HL-60 (cell line): ENCODE data around the gene COMMD1.

Experiments used
- DNase-seq, 2 experiments: peaks; one replicate each; pipeline ENCODE4 v3.0.0-alpha.2; 2010 to 2020; ENCODE audit warnings: low read depth in 1 of 2, low spot score in 1 of 2
- H3K27ac ChIP-seq: fragments of 250-450 bp; sonication (Bioruptor Pico); replicated peaks from 2 replicates; pipeline ENCODE4 v1.5.1; 2020; ENCODE audit warnings: mild to moderate bottlenecking, moderate library complexity
- H3K27me3 ChIP-seq: fragments of 250-450 bp; sonication (Bioruptor Pico); 2 replicates; pipeline ENCODE4 v1.5.1; 2021; ENCODE audit warnings: mild to moderate bottlenecking, moderate library complexity; ENCODE audit not compliant: insufficient read depth, poor library complexity, severe bottlenecking
- H3K4me3 ChIP-seq: replicated peaks from 2 replicates; pipeline ENCODE4 v1.5.1; 2011; ENCODE audit warnings: mild to moderate bottlenecking, control low read depth, low read length; ENCODE audit not compliant: insufficient read depth
- GABPA ChIP-seq: IDR thresholded peaks from 2 replicates; pipeline ENCODE4 v1.6.1; 2012; ENCODE audit warnings: low read depth
- POLR2AphosphoS5 ChIP-seq: IDR thresholded peaks from 2 replicates; pipeline ENCODE4 v1.6.1; 2012; ENCODE audit warnings: low read depth
- SPI1 ChIP-seq: IDR thresholded peaks from 2 replicates; pipeline ENCODE4 v1.6.1; 2012; ENCODE audit warnings: low read depth, mild to moderate bottlenecking, borderline replicate concordance
- long read RNA-seq: library from polyadenylated mRNA; unstranded; transcript quantifications from one replicate; pipeline ENCODE4 v2.0.0, GENCODE V29; 2020
- TF ChIP-seq, protein P1 (sequence below): IDR thresholded peaks from one replicate; pipeline ENCODE4 v1.5.1; 2011; ENCODE audit warnings: low read length, control low read depth, inconsistent platforms; ENCODE audit not compliant: insufficient read depth
- TF ChIP-seq, protein P2 (sequence below): IDR thresholded peaks from 2 replicates; pipeline ENCODE4 v1.6.1; 2012; ENCODE audit warnings: low read depth; ENCODE audit not compliant: insufficient replicate concordance

The COMMD1 gene
- long read RNA-seq, transcript COMMD1-201 (3 exons, 911 nt), result major isoform, 9 of 16 reads
- long read RNA-seq, partial matches to known transcripts, result 0 of 16 reads
- long read RNA-seq, other reads (novel, unspliced or antisense), result 5 of 16 reads

GRCh38 chr2:61905372-61906185, at the start of gene COMMD1:
COMMD1 (plus strand) TSS chr2:61905674; CDS start chr2:61905679, 5 bp downstream.
- peak in 1 of 2 experiments; percentile 85 for DNase-seq
- Histone ChIP-seq H3K27ac (peak within 1 kb of the TSS; percentile 58), H3K4me3 (peak within 1 kb of the TSS; percentile 96), H3K27me3 (no peaks in the 10 kb centered on the region)
- TF ChIP-seq POLR2AphosphoS5 (peak; percentile 88), GABPA (no peak), SPI1 (peak; percentile 20; the same call in 1 of the 2 replicates)
- TF ChIP-seq, protein P1, sequence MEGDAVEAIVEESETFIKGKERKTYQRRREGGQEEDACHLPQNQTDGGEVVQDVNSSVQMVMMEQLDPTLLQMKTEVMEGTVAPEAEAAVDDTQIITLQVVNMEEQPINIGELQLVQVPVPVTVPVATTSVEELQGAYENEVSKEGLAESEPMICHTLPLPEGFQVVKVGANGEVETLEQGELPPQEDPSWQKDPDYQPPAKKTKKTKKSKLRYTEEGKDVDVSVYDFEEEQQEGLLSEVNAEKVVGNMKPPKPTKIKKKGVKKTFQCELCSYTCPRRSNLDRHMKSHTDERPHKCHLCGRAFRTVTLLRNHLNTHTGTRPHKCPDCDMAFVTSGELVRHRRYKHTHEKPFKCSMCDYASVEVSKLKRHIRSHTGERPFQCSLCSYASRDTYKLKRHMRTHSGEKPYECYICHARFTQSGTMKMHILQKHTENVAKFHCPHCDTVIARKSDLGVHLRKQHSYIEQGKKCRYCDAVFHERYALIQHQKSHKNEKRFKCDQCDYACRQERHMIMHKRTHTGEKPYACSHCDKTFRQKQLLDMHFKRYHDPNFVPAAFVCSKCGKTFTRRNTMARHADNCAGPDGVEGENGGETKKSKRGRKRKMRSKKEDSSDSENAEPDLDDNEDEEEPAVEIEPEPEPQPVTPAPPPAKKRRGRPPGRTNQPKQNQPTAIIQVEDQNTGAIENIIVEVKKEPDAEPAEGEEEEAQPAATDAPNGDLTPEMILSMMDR, result no peak
- TF ChIP-seq, protein P2, sequence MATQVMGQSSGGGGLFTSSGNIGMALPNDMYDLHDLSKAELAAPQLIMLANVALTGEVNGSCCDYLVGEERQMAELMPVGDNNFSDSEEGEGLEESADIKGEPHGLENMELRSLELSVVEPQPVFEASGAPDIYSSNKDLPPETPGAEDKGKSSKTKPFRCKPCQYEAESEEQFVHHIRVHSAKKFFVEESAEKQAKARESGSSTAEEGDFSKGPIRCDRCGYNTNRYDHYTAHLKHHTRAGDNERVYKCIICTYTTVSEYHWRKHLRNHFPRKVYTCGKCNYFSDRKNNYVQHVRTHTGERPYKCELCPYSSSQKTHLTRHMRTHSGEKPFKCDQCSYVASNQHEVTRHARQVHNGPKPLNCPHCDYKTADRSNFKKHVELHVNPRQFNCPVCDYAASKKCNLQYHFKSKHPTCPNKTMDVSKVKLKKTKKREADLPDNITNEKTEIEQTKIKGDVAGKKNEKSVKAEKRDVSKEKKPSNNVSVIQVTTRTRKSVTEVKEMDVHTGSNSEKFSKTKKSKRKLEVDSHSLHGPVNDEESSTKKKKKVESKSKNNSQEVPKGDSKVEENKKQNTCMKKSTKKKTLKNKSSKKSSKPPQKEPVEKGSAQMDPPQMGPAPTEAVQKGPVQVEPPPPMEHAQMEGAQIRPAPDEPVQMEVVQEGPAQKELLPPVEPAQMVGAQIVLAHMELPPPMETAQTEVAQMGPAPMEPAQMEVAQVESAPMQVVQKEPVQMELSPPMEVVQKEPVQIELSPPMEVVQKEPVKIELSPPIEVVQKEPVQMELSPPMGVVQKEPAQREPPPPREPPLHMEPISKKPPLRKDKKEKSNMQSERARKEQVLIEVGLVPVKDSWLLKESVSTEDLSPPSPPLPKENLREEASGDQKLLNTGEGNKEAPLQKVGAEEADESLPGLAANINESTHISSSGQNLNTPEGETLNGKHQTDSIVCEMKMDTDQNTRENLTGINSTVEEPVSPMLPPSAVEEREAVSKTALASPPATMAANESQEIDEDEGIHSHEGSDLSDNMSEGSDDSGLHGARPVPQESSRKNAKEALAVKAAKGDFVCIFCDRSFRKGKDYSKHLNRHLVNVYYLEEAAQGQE, result peak; percentile 62

GRCh38 chr2:61857224-61857623, 48.2 kb upstream of the COMMD1 start:
- H3K4me3 ChIP-seq, result no peak overlapping the region
- H3K27ac ChIP-seq, result no peak overlapping the region
- H3K27me3 ChIP-seq, result no peaks in the 10 kb centered on the region
- TF ChIP-seq POLR2AphosphoS5 (no peak), GABPA (no peak), SPI1 (no peak)
- TF ChIP-seq, protein P1, result no peak
- TF ChIP-seq, protein P2, result no peak
- DNase-seq, result no peak

- DNase-seq, result no peak
- Histone ChIP-seq H3K27ac (no peak overlapping the region), H3K4me3 (no peak overlapping the region), H3K27me3 (no peaks in the 10 kb centered on the region)
- no peak for TF ChIP-seq GABPA
- TF ChIP-seq POLR2AphosphoS5, result no peak
- TF ChIP-seq, protein P1, result no peak
- TF ChIP-seq, protein P2, result no peak
- TF ChIP-seq SPI1, result no peak
Observed at GRCh38 chr2:61862085-61862484, 43.4 kb upstream of the COMMD1 start.
